Activated CD8-positive, alpha-beta T cell treated with anti-CD3 and anti-CD28 coated beads for 36 hours (primary cell): ENCODE data around the gene MRPL51. TPM values are rescaled to one million over a fixed set of nuclear protein-coding genes. Genes with fewer than 3 reads are reported as not detected.

Source experiments
- ATAC-seq: fragments of 200-7000 bp; cut with Tn5 transposase; one replicate; pipeline ENCODE4 v1.10.0; 2021; ENCODE audit warnings: mild to moderate bottlenecking, moderate library complexity
- CTCF ChIA-PET: fragments of 350-600 bp; sonication (Branson Sonifier 250); formaldehyde crosslinking; loops from one replicate; lab custom pipeline; 2021; ENCODE audit warnings: antibody characterized with exemption; lab: Charles Lee
- POLR2A ChIA-PET: fragments of 350-600 bp; sonication (Branson Sonifier 250); formaldehyde crosslinking; loops from one replicate; lab custom pipeline; 2021; ENCODE audit warnings: antibody characterized with exemption; lab: Charles Lee
- DNase-seq: peaks from one replicate; pipeline ENCODE4 v3.0.0-alpha.2; 2020
- H3K27ac Mint-ChIP-seq: one replicate; pipeline ENCODE4 v1.8.0; 2021; ENCODE audit warnings: mild to moderate bottlenecking, mixed read lengths
- H3K27me3 Mint-ChIP-seq: one replicate; pipeline ENCODE4 v1.8.0; 2021; ENCODE audit warnings: mixed read lengths
- H3K36me3 Mint-ChIP-seq: one replicate; pipeline ENCODE4 v1.8.0; 2021; ENCODE audit warnings: low read depth, mixed read lengths
- H3K4me1 Mint-ChIP-seq: one replicate; pipeline ENCODE4 v1.8.0; 2021; ENCODE audit warnings: low read depth, mixed read lengths
- H3K4me3 Mint-ChIP-seq: one replicate; pipeline ENCODE4 v1.8.0; 2021; ENCODE audit warnings: mild to moderate bottlenecking, moderate library complexity, mixed read lengths
- H3K9me3 Mint-ChIP-seq: one replicate; pipeline ENCODE4 v1.8.0; 2021; ENCODE audit warnings: mixed read lengths
- CTCF ChIP-seq: fragments of 200-600 bp; IDR thresholded peaks from one replicate; pipeline ENCODE4 v1.8.0; 2022; ENCODE audit warnings: antibody characterized with exemption, mild to moderate bottlenecking
- intact Hi-C: fragments of 100-400 bp; cut with micrococcal nuclease; formaldehyde crosslinking; loops from one replicate; pipeline ENCODE4 v1.10.0; 2022
- total RNA-seq, 2 experiments: library from RNA; stranded (reverse); gene quantifications; one replicate each; pipeline ENCODE4 v1.2.3, GENCODE V29; 2021

Gene MRPL51
- 100 to 1,000 TPM; 230 to 254 TPM for total RNA-seq

- Mint-ChIP-seq H3K36me3 (peaks cover 45% of the 10 kb centered on the region), H3K4me3 (peak within 1 kb of the TSS; percentile 99), H3K9me3 (no peaks in the 10 kb centered on the region), H3K27me3 (no peaks in the 10 kb centered on the region), H3K4me1 (peaks cover 31% of the 10 kb centered on the region), H3K27ac (peak within 1 kb of the TSS; percentile 99)
- ChIA-PET CTCF (interaction anchor here (0.9 to 3.2 kb wide), 8 partner anchors 22 to 193 kb away, joined by 3 to 16 read pairs (median 6); partner anchors contain the start of gene VAMP1), POLR2A (interaction anchor here (0.7 to 2.5 kb wide), 24 partner anchors 9 to 172 kb away, joined by 3 to 22 read pairs (median 4); partner anchors contain the start of genes TAPBPL and VAMP1)
- intact Hi-C loops = loop anchor here (2.0 to 5.0 kb wide), 2 partner anchors 39 to 66 kb away; partner anchors contain the start of gene GAPDH
- no peak for TF ChIP-seq CTCF
- DNase-seq = peak; percentile 97
- peak; percentile 73 for ATAC-seq
Observed at GRCh38 chr12:6492838-6493496, at the start of gene MRPL51. TSS of gene MRPL51 (minus strand) at chr12:6493262. CDS start at chr12:6493136, 126 bp downstream.

GRCh38 chr12:6542209-6543009 lies 49.3 kb upstream of the MRPL51 start:
- Mint-ChIP-seq H3K27ac (no peak overlapping the region), H3K36me3 (peaks cover 14% of the 10 kb centered on the region), H3K9me3 (no peaks in the 10 kb centered on the region), H3K4me1 (peaks cover 30% of the 10 kb centered on the region), H3K27me3 (no peaks in the 10 kb centered on the region), H3K4me3 (no peak overlapping the region)
- ChIA-PET POLR2A (interaction anchor here (9.6 kb wide), 1 partner anchor 10 kb away, joined by 264 read pairs; the partner anchor contains the start of gene IFFO1), CTCF (interaction anchor here (1.2 to 2.0 kb wide), 3 partner anchors 10 to 21 kb away, joined by 3 to 7 read pairs (median 3); no protein-coding TSS in a partner anchor)
- no peak for ATAC-seq
- intact Hi-C loops = no loop called here
- DNase-seq = no peak
- TF ChIP-seq CTCF = no peak

GRCh38 chr12:6541371-6542165 lies 48.5 kb upstream of the MRPL51 start:
- ChIA-PET CTCF (interaction anchor here (1.3 to 4.9 kb wide), 2 partner anchors 10 to 15 kb away, joined by 3 to 68 read pairs; no protein-coding TSS in a partner anchor), POLR2A (interaction anchor here (1.2 to 9.6 kb wide), 3 partner anchors 11 to 79 kb away, joined by 4 to 264 read pairs (median 7); partner anchors contain the start of gene IFFO1)
- ATAC-seq (no peak), DNase-seq (no peak)
- Mint-ChIP-seq H3K36me3 (peaks cover 22% of the 10 kb centered on the region), H3K4me3 (no peak overlapping the region), H3K4me1 (peaks cover 38% of the 10 kb centered on the region), H3K9me3 (no peaks in the 10 kb centered on the region), H3K27me3 (no peaks in the 10 kb centered on the region), H3K27ac (peak overlapping the region; percentile 71)
- intact Hi-C loops = no loop called here
- TF ChIP-seq CTCF = no peak

- ATAC-seq (peak; percentile 32), DNase-seq (peak; percentile 59)
- intact Hi-C loops = no loop called here
- peak overlapping the region; percentile 41 for H3K4me3 Mint-ChIP-seq
- peaks cover 41% of the 10 kb centered on the region for H3K4me1 Mint-ChIP-seq
- ChIA-PET CTCF (interaction anchor here (0.7 to 6.1 kb wide), 9 partner anchors 11 to 397 kb away, joined by 3 to 68 read pairs (median 4); no protein-coding TSS in a partner anchor), POLR2A (interaction anchor here (0.9 to 9.6 kb wide), 14 partner anchors 12 to 114 kb away, joined by 3 to 264 read pairs (median 8); partner anchors contain the start of genes IFFO1, NOP2, TAPBPL and VAMP1)
- no peak for TF ChIP-seq CTCF
- no peaks in the 10 kb centered on the region for H3K9me3 Mint-ChIP-seq
- peak overlapping the region; percentile 71 for H3K27ac Mint-ChIP-seq
- peaks cover 29% of the 10 kb centered on the region for H3K36me3 Mint-ChIP-seq
- no peaks in the 10 kb centered on the region for H3K27me3 Mint-ChIP-seq
Observed at GRCh38 chr12:6540181-6540877, 47.3 kb upstream of the MRPL51 start.
